Naive thymus-derived CD8-positive, alpha-beta T cell (primary cell): ENCODE data around the gene ALDH16A1. TPM values are rescaled to one million over a fixed set of nuclear protein-coding genes. Genes with fewer than 3 reads are reported as not detected.

Experiments used
- ATAC-seq, 2 donors: fragments of 150-1000 bp; cut with Tn5 transposase in 1 of 2; sonication (Bioruptor Pico), chemical (Tn5 transposase) in 1 of 2; 1 replicate in 1 of 2; 2 replicates in 1 of 2; pipeline ENCODE4 v1.10.0; 2021; ENCODE audit warnings: mild to moderate bottlenecking in 2 of 2, moderate library complexity in 2 of 2
- POLR2A ChIA-PET: fragments of 350-600 bp; sonication (Branson Sonifier 250); formaldehyde crosslinking; loops from one replicate; lab custom pipeline; 2021; ENCODE audit warnings: antibody characterized with exemption; lab: Charles Lee
- DNase-seq, 10 donors: peaks; one replicate each; pipeline versions ENCODE4 v3.0.0 to v3.0.0-alpha.2; 2020 to 2022
- H3K27ac Mint-ChIP-seq, 10 donors: one replicate each; pipeline ENCODE4 v1.8.0; 2020 to 2022; ENCODE audit warnings: mild to moderate bottlenecking in 10 of 10, mixed read lengths in 10 of 10, moderate library complexity in 4 of 10, inconsistent platforms in 1 of 10
- H3K27me3 Mint-ChIP-seq, 5 donors: one replicate each; pipeline ENCODE4 v1.8.0; 2021 to 2022; ENCODE audit warnings: mixed read lengths in 5 of 5
- H3K36me3 Mint-ChIP-seq, 3 donors: one replicate each; pipeline ENCODE4 v1.8.0; 2020 to 2022; ENCODE audit warnings: mixed read lengths in 3 of 3, mild to moderate bottlenecking in 2 of 3, inconsistent platforms in 1 of 3
- H3K4me1 Mint-ChIP-seq, 4 donors: one replicate each; pipeline ENCODE4 v1.8.0; 2021 to 2022; ENCODE audit warnings: mixed read lengths in 4 of 4
- H3K4me3 Mint-ChIP-seq, 10 donors: one replicate each; pipeline ENCODE4 v1.8.0; 2020 to 2022; ENCODE audit warnings: mild to moderate bottlenecking in 10 of 10, mixed read lengths in 10 of 10, moderate library complexity in 6 of 10, inconsistent platforms in 1 of 10
- H3K9me3 Mint-ChIP-seq, 9 donors: one replicate each; pipeline ENCODE4 v1.8.0; 2020 to 2022; ENCODE audit warnings: mixed read lengths in 9 of 9, mild to moderate bottlenecking in 3 of 9, inconsistent platforms in 1 of 9, moderate library complexity in 1 of 9
- microRNA-seq: library from miRNA; unstranded; fragments of <30 nt; microRNA quantifications from one replicate; pipeline ENCODE4 v1.2.0, GENCODE V29; 2022; ENCODE audit warnings: borderline microRNAs expressed
- polyA plus RNA-seq, 3 donors: library from polyadenylated mRNA; unstranded; fragments of 300-500 nt; fragmentation: Illumina TruSeq; gene quantifications; one replicate each; pipeline ENCODE4 v1.2.3, GENCODE V29; 2021
- total RNA-seq, 8 experiments: library from RNA in 2 of 8; stranded (reverse) in 2 of 8; gene quantifications; one replicate each; pipeline ENCODE4 v1.2.3 and lab custom pipeline; 2021 to 2026

ALDH16A1 gene
- total and polyA plus RNA-seq, 5 experiments from 2014 or later = 28.3 to 44.4 (median 38.0) TPM

DNA sequence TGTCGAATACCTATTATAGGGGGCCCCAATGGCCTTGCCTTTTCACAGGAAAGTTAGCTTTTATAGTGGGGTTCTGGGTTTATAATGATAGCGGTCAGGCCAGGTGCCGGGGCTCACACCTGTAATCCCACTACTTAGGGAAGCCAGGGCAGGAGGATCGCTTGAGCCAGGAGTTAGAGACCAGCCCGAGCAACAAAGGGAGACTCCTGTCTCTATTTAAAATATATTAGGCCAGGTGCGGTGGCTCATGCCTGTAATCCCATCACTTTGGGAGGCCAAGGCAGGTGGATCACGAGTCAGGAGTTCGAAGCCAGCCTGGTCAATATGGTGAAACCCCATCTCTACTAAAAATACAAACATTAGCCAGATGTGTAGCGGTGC is 50.5 kb downstream of the ALDH16A1 start:
- Mint-ChIP-seq H3K36me3 (peaks cover 8 to 20% (median 15%) of the 10 kb centered on the region in 3 donors), H3K27me3 (peaks cover 0 to 2% (median 0%) of the 10 kb centered on the region in 5 donors), H3K27ac (peak overlapping the region in 6 of 10 donors; percentile 15 to 100 (median 74)), H3K4me3 (no peak overlapping the region), H3K4me1 (peaks cover 14 to 53% (median 46%) of the 10 kb centered on the region in 4 donors), H3K9me3 (no peaks in the 10 kb centered on the region)
- POLR2A ChIA-PET = interaction anchor here (0.6 to 2.2 kb wide), 7 partner anchors 15 to 175 kb away, joined by 3 to 15 read pairs (median 6); partner anchors contain the start of genes NOSIP, PRMT1, PRR12 and PRRG2
- ATAC-seq (no peak), DNase-seq (no peak)

DNA sequence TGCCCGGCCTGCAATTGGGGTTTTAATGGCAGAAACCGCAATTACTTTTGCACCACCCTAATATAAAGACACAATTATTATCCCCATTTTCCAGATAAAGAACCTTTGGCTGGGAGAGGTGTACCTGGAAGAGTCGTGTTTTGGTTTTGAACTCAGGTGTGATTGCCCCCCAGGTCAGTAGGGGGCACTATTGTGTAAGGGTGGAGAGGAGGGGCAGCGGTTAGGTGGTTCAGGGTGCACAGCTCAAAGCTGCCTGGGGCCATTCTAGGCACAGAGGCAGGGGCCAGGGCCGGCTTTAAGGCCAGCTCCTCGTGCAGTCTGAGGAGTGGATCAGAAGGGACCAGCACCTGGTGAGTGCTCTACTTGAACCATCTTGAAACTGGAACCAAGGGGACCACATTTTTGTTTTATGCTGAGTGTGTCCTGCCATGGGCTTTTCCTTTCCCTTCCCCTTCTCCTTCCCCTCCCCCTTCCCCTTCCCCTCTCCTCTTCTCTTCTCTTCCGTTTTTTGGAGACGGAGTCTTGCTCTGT is 53.6 kb downstream of the ALDH16A1 start:
- POLR2A ChIA-PET = interaction anchor here (0.6 to 1.1 kb wide), 3 partner anchors 14 to 165 kb away, joined by 3 to 6 read pairs (median 3); no protein-coding TSS in a partner anchor

DNA sequence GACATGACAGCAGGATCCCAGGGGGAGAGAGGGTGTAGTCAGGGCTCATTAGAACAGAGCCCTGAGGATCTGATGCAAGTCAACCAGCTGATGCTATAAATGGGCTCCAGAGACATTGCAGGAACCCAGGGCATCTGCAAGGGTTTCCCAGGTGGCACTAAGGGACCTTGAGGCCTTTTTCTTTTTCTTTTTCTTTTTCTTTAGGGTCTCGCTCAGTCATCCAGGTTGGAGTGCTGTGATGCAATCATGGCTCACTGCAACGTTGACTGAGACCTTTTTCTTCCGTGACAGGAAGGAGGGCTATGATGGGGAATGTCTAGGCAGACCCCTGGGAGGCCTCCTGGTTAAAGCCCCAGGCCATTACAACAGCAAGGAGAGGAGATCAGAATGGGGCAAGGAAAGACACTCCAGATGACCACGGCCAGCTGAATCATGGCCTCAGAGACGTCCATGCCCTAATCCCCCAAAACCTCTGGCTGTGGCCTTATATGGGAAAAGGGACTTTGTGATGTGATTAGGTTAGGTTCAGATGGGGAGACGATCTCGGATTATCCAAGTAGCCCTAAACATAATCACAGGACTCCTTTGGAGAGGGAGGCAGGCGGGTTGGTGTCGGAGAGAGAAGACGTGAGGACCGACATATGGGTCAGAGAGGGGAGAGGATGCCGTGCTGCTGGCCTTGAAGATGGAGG is 54.9 kb downstream of the ALDH16A1 start:
- Mint-ChIP-seq H3K4me1 (peaks cover 16 to 34% (median 30%) of the 10 kb centered on the region in 4 donors), H3K4me3 (peak overlapping the region in 1 of 10 donors; percentile 69), H3K9me3 (no peaks in the 10 kb centered on the region), H3K27ac (peak overlapping the region in 5 of 10 donors; percentile 11 to 77 (median 66)), H3K27me3 (no peaks in the 10 kb centered on the region), H3K36me3 (no peaks in the 10 kb centered on the region)
- DNase-seq (no peak), ATAC-seq (no peak)
- POLR2A ChIA-PET = interaction anchor here (0.8 to 1.0 kb wide), 2 partner anchors 9 to 165 kb away, joined by 4 read pairs; no protein-coding TSS in a partner anchor

More for the DNA sequence above, 53.6 kb downstream of the ALDH16A1 start:
- Mint-ChIP-seq H3K9me3 (no peaks in the 10 kb centered on the region), H3K27me3 (no peaks in the 10 kb centered on the region), H3K27ac (peak overlapping the region in 6 of 10 donors; percentile 20 to 79 (median 34)), H3K4me1 (peaks cover 10 to 38% (median 33%) of the 10 kb centered on the region in 4 donors), H3K36me3 (no peaks in the 10 kb centered on the region), H3K4me3 (peak overlapping the region in 2 of 10 donors; percentile 1 to 15)
- peak; percentile 81 to 83 for ATAC-seq
- DNase-seq = peak; percentile 56 to 88 (median 78)

DNA sequence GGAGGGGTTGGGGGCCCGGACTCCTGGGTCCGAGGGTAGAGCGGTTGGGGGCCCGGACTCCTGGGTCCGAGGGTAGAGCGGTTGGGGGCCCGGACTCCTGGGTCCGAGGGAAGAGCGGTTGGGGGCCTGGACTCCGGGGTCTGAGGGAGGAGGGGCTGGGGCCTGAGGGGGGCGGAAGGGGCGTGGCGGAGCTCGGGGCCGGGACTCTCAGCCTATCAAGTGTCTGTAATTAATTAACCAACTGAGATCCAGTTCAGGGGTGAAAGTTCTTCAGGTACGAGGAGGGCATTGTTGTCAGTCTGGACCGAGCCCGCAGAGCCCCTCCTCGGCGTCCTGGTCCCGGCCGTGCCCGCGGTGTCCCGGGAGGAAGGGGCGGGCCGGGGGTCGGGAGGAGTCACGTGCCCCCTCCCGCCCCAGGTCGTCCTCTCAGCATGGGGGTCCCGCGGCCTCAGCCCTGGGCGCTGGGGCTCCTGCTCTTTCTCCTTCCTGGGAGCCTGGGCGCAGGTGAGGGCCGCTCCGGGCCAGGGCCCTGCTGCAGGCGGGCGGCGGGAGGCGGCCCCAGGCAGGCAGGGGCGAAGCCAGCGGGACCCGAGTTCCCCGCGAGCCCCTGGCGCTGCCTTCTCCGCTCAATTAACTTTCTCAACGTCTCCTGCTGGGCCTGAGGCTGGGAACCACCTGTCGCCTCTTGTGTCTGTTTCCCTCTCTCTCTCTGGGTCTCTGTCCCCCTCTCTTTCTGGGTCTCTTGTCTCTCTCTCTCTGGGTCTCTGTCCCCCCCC is 60.1 kb downstream of the ALDH16A1 start:
- peak; percentile 73 to 81 for ATAC-seq
- no peaks in the 10 kb centered on the region for H3K27me3 Mint-ChIP-seq
- no peaks in the 10 kb centered on the region for H3K36me3 Mint-ChIP-seq
- peak overlapping the region; percentile 79 to 95 (median 90) for H3K4me3 Mint-ChIP-seq
- H3K4me1 Mint-ChIP-seq = peaks cover 17 to 44% (median 41%) of the 10 kb centered on the region in 4 donors
- POLR2A ChIA-PET = interaction anchor here (0.5 to 2.5 kb wide), 14 partner anchors 14 to 1934 kb away, joined by 3 to 10 read pairs (median 5); partner anchors contain the start of genes RCN3 and RPS11
- no peaks in the 10 kb centered on the region for H3K9me3 Mint-ChIP-seq
- H3K27ac Mint-ChIP-seq = peak overlapping the region in 9 of 10 donors; percentile 77 to 96 (median 90)
- peak in 1 of 10 donors; percentile 27 for DNase-seq

DNA sequence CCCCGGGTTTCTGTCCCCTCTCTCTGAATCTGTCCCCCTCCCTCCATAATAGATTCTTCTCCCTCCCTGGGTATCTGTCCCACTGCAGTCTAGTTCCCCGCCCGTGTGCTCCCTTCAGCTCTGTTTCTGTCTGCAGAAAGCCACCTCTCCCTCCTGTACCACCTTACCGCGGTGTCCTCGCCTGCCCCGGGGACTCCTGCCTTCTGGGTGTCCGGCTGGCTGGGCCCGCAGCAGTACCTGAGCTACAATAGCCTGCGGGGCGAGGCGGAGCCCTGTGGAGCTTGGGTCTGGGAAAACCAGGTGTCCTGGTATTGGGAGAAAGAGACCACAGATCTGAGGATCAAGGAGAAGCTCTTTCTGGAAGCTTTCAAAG is 60.7 kb downstream of the ALDH16A1 start:
- Mint-ChIP-seq H3K4me3 (peak overlapping the region; percentile 79 to 95 (median 90)), H3K4me1 (peaks cover 17 to 44% (median 41%) of the 10 kb centered on the region in 4 donors), H3K27ac (peak overlapping the region in 9 of 10 donors; percentile 75 to 96 (median 90)), H3K36me3 (peaks cover 0 to 2% (median 0%) of the 10 kb centered on the region in 3 donors), H3K9me3 (no peaks in the 10 kb centered on the region), H3K27me3 (no peaks in the 10 kb centered on the region)
- DNase-seq (no peak), ATAC-seq (peak; percentile 29 to 41)
- POLR2A ChIA-PET = interaction anchor here (0.6 to 2.5 kb wide), 14 partner anchors 14 to 1935 kb away, joined by 3 to 10 read pairs (median 5); partner anchors contain the start of genes RCN3 and RPS11

DNA sequence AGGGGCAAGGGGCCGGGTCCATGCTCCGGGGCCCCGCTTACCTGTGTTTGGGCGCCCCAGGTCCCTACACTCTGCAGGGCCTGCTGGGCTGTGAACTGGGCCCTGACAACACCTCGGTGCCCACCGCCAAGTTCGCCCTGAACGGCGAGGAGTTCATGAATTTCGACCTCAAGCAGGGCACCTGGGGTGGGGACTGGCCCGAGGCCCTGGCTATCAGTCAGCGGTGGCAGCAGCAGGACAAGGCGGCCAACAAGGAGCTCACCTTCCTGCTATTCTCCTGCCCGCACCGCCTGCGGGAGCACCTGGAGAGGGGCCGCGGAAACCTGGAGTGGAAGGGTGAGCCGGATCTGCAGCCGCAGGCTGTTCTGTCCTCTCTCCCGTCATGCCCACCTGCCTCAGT is 61.1 kb downstream of the ALDH16A1 start:
- POLR2A ChIA-PET = interaction anchor here (0.6 to 2.2 kb wide), 11 partner anchors 13 to 181 kb away, joined by 3 to 9 read pairs (median 5); partner anchors contain the start of gene RCN3
- ATAC-seq (no peak), DNase-seq (no peak)
- H3K36me3 Mint-ChIP-seq = peaks cover 0 to 4% (median 0%) of the 10 kb centered on the region in 3 donors
- no peaks in the 10 kb centered on the region for H3K9me3 Mint-ChIP-seq
- H3K4me1 Mint-ChIP-seq = peaks cover 17 to 44% (median 41%) of the 10 kb centered on the region in 4 donors
- no peaks in the 10 kb centered on the region for H3K27me3 Mint-ChIP-seq
- peak overlapping the region in 2 of 10 donors; percentile 87 to 96 for H3K27ac Mint-ChIP-seq
- H3K4me3 Mint-ChIP-seq = peak overlapping the region; percentile 79 to 95 (median 90)

DNA sequence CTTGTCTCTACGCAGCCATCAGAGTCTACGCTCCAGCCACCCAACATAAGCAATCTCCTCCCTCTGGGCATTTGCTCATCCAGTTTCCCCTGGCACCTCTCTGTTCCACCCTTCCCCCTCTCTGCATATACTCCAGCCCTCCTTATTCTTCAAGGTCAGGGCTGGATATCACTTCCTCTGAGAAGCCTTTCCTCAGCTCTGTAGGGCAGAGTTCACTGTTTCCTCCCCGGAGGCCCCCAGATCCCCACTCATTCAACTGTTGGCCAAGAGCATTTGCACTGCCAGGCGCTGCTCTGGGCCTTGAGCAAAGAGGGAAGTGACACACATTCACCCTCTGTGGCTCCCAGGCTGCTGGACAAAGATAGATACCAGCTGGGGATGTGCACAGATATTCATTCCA is 62.7 kb downstream of the ALDH16A1 start:
- Mint-ChIP-seq H3K4me1 (peaks cover 17 to 47% (median 41%) of the 10 kb centered on the region in 4 donors), H3K4me3 (peak overlapping the region in 9 of 10 donors; percentile 1 to 93 (median 56)), H3K36me3 (peaks cover 0 to 8% (median 1%) of the 10 kb centered on the region in 3 donors), H3K9me3 (no peaks in the 10 kb centered on the region), H3K27ac (peak overlapping the region in 4 of 10 donors; percentile 2 to 74 (median 57)), H3K27me3 (no peaks in the 10 kb centered on the region)
- POLR2A ChIA-PET = interaction anchor here (1.0 to 2.0 kb wide), 2 partner anchors 12 to 18 kb away, joined by 5 to 8 read pairs; partner anchors contain the start of gene RCN3
- DNase-seq = no peak
- ATAC-seq = no peak

DNA sequence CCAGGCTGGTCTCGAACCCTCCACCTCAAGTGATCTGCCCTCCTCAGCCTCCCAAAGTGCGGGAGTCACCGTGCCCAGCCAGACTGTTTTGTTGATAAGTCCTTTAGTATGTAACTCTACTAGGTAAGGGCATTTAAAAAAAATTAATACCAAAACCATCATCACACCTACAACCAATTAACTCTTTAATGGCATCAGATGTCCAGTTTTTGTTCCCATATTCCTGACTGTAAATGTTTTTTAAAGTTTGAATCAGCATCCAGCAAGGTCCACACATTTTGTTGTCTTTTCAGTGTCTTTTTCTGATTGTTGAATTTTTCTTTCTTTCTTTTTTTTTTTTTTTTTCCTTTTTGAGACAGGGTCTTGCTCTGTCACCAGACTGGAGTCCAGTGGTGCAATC is 65.0 kb downstream of the ALDH16A1 start:
- POLR2A ChIA-PET = no interaction called here
- Mint-ChIP-seq H3K36me3 (peaks cover 0 to 10% (median 3%) of the 10 kb centered on the region in 3 donors), H3K27ac (no peak overlapping the region), H3K4me1 (peaks cover 5 to 29% (median 24%) of the 10 kb centered on the region in 4 donors), H3K9me3 (no peaks in the 10 kb centered on the region), H3K27me3 (no peaks in the 10 kb centered on the region), H3K4me3 (no peak overlapping the region)
- ATAC-seq = no peak
- DNase-seq = no peak

Small RNAs within 50 kb of the gene (microRNA-seq; reads per million reads assigned to microRNA genes)
- 53,977 reads per million, percentile 98 among the genes with 10 or more reads in this experiment for gene MIR150

Other genes with a start within 250 kb of the ALDH16A1 start
- gene SLC6A16, start 128.0 kb upstream of the ALDH16A1 start, total RNA-seq = 1 to 10 TPM; 6.0 to 6.9 TPM
- 1 to 10 TPM in 2 of 3 donors, under 1 TPM in 1; 0.97 to 1.5 (median 1.4) TPM for gene SLC6A16, start 128.0 kb upstream of the ALDH16A1 start, polyA plus RNA-seq
- gene CD37, start 117.8 kb upstream of the ALDH16A1 start, total RNA-seq = 100 to 1,000 TPM; 328 to 337 TPM
- 100 to 1,000 TPM; 148 to 192 (median 177) TPM for gene CD37, start 117.8 kb upstream of the ALDH16A1 start, polyA plus RNA-seq
- under 1 TPM; 0.21 to 0.49 TPM for gene TEAD2, start 90.8 kb upstream of the ALDH16A1 start, total RNA-seq
- gene TEAD2, start 90.8 kb upstream of the ALDH16A1 start, polyA plus RNA-seq = under 1 TPM in 1 of 3 donors, not detected in 2; 0.07 TPM
- gene DKKL1, start 89.3 kb upstream of the ALDH16A1 start, total RNA-seq = not detected
- gene DKKL1, start 89.3 kb upstream of the ALDH16A1 start, polyA plus RNA-seq = not detected
- gene KASH5, start 65.0 kb upstream of the ALDH16A1 start, total RNA-seq = under 1 TPM in 1 of 2 experiments, not detected in 1; 0.36 TPM
- under 1 TPM in 1 of 3 donors, not detected in 2; 0.22 TPM for gene KASH5, start 65.0 kb upstream of the ALDH16A1 start, polyA plus RNA-seq
- not detected for gene PTH2, start 29.8 kb upstream of the ALDH16A1 start, total RNA-seq
- not detected for gene PTH2, start 29.8 kb upstream of the ALDH16A1 start, polyA plus RNA-seq
- not detected for gene GFY, start 27.8 kb upstream of the ALDH16A1 start, total RNA-seq
- gene GFY, start 27.8 kb upstream of the ALDH16A1 start, polyA plus RNA-seq = not detected
- gene SLC17A7, start 11.7 kb upstream of the ALDH16A1 start, total RNA-seq = under 1 TPM; 0.27 to 0.73 TPM
- gene SLC17A7, start 11.7 kb upstream of the ALDH16A1 start, polyA plus RNA-seq = not detected
- 100 to 1,000 TPM; 157 to 179 TPM for gene PIH1D1, start 1.4 kb upstream of the ALDH16A1 start, total RNA-seq
- 10 to 100 TPM; 85.3 to 88.9 (median 86.7) TPM for gene PIH1D1, start 1.4 kb upstream of the ALDH16A1 start, polyA plus RNA-seq
- gene FLT3LG, start 21.0 kb downstream of the ALDH16A1 start, total RNA-seq = 100 to 1,000 TPM; 106 to 112 TPM
- gene FLT3LG, start 21.0 kb downstream of the ALDH16A1 start, polyA plus RNA-seq = 100 to 1,000 TPM; 108 to 205 (median 166) TPM
- 1,000 to 10,000 TPM; 5,160 to 5,167 TPM for gene RPL13A, start 34.4 kb downstream of the ALDH16A1 start, total RNA-seq
- gene RPL13A, start 34.4 kb downstream of the ALDH16A1 start, polyA plus RNA-seq = 1,000 to 10,000 TPM; 3,162 to 3,664 (median 3,630) TPM
- 1,000 to 10,000 TPM; 3,084 to 3,152 TPM for gene RPS11, start 43.2 kb downstream of the ALDH16A1 start, total RNA-seq
- gene RPS11, start 43.2 kb downstream of the ALDH16A1 start, polyA plus RNA-seq = 1,000 to 10,000 TPM; 2,379 to 2,818 (median 2,600) TPM
- 10 to 100 TPM; 24.3 to 26.0 TPM for gene FCGRT, start 59.4 kb downstream of the ALDH16A1 start, total RNA-seq
- 10 to 100 TPM; 50.3 to 62.9 (median 61.5) TPM for gene FCGRT, start 59.4 kb downstream of the ALDH16A1 start, polyA plus RNA-seq
- 1 to 10 TPM; 1.6 to 3.6 TPM for gene RCN3, start 74.8 kb downstream of the ALDH16A1 start, total RNA-seq
- gene RCN3, start 74.8 kb downstream of the ALDH16A1 start, polyA plus RNA-seq = 1 to 10 TPM; 1.5 to 4.5 (median 2.8) TPM
- 100 to 1,000 TPM; 162 to 173 TPM for gene NOSIP, start 127.3 kb downstream of the ALDH16A1 start, total RNA-seq
- 100 to 1,000 TPM; 662 to 854 (median 844) TPM for gene NOSIP, start 127.3 kb downstream of the ALDH16A1 start, polyA plus RNA-seq
- gene PRRG2, start 128.1 kb downstream of the ALDH16A1 start, total RNA-seq = 1 to 10 TPM; 1.9 to 2.4 TPM
- under 1 TPM; 0.28 to 0.34 (median 0.32) TPM for gene PRRG2, start 128.1 kb downstream of the ALDH16A1 start, polyA plus RNA-seq
- gene PRR12, start 138.0 kb downstream of the ALDH16A1 start, total RNA-seq = 10 to 100 TPM; 61.6 to 62.1 TPM
- gene PRR12, start 138.0 kb downstream of the ALDH16A1 start, polyA plus RNA-seq = under 1 TPM; 0.24 to 0.69 (median 0.37) TPM
- 10 to 100 TPM; 10.4 to 12.7 TPM for gene RRAS, start 186.9 kb downstream of the ALDH16A1 start, total RNA-seq
- 10 to 100 TPM; 21.8 to 30.2 (median 28.4) TPM for gene RRAS, start 186.9 kb downstream of the ALDH16A1 start, polyA plus RNA-seq
- gene SCAF1, start 189.0 kb downstream of the ALDH16A1 start, total RNA-seq = 10 to 100 TPM; 51.0 to 62.3 TPM
- gene SCAF1, start 189.0 kb downstream of the ALDH16A1 start, polyA plus RNA-seq = 1 to 10 TPM; 1.1 to 2.5 (median 1.2) TPM
- gene IRF3, start 212.6 kb downstream of the ALDH16A1 start, total RNA-seq = 100 to 1,000 TPM; 279 to 303 TPM
- gene IRF3, start 212.6 kb downstream of the ALDH16A1 start, polyA plus RNA-seq = 10 to 100 TPM; 54.6 to 76.1 (median 65.1) TPM
- gene BCL2L12, start 212.7 kb downstream of the ALDH16A1 start, total RNA-seq = 10 to 100 TPM; 22.5 to 24.0 TPM
- gene BCL2L12, start 212.7 kb downstream of the ALDH16A1 start, polyA plus RNA-seq = 10 to 100 TPM; 19.3 to 20.6 (median 19.6) TPM
- 100 to 1,000 TPM in 1 of 2 experiments, 10 to 100 TPM in 1; 97.4 to 100 TPM for gene PRMT1, start 224.0 kb downstream of the ALDH16A1 start, total RNA-seq
- gene PRMT1, start 224.0 kb downstream of the ALDH16A1 start, polyA plus RNA-seq = 100 to 1,000 TPM; 150 to 162 (median 158) TPM
- 1 to 10 TPM; 3.5 to 5.1 TPM for gene ADM5, start 236.4 kb downstream of the ALDH16A1 start, total RNA-seq
- under 1 TPM in 2 of 3 donors, not detected in 1; 0.14 to 0.53 TPM for gene ADM5, start 236.4 kb downstream of the ALDH16A1 start, polyA plus RNA-seq
- gene CPT1C, start 237.9 kb downstream of the ALDH16A1 start, total RNA-seq = 1 to 10 TPM; 2.3 to 2.7 TPM
- under 1 TPM; 0.19 to 0.54 (median 0.40) TPM for gene CPT1C, start 237.9 kb downstream of the ALDH16A1 start, polyA plus RNA-seq